Osteoblast (primary cell): ENCODE measurements around the gene BASP1. TPM values are rescaled to one million over a fixed set of nuclear protein-coding genes. Genes with fewer than 3 reads are reported as not detected.
A peak's percentile ranks its signal among the peaks of the same experiment; 100 is the strongest.

Experiments used
- DNase-seq: peaks from one replicate; pipeline ENCODE4 v3.0.0; 2011; ENCODE audit warnings: low spot score, mixed read lengths; ENCODE audit not compliant: insufficient read length; ENCODE audit errors: missing footprints
- H2AFZ ChIP-seq: 2 replicates; pipeline ENCODE4 v1.6.0; 2011; ENCODE audit warnings: mild to moderate bottlenecking, low read length
- H3K27ac ChIP-seq: 2 replicates; pipeline ENCODE4 v1.5.1; 2011; ENCODE audit warnings: mild to moderate bottlenecking, low read depth, low read length, moderate library complexity
- H3K27me3 ChIP-seq: 2 replicates; pipeline ENCODE4 v1.6.0; 2012; ENCODE audit warnings: mild to moderate bottlenecking, control low read depth, inconsistent platforms, low read length, moderate library complexity; ENCODE audit not compliant: insufficient read depth
- H3K36me3 ChIP-seq: 2 replicates; pipeline ENCODE4 v1.5.1; 2011; ENCODE audit warnings: mild to moderate bottlenecking, low read length, control low read depth, moderate library complexity; ENCODE audit not compliant: insufficient read depth
- H3K4me1 ChIP-seq: 2 replicates; pipeline ENCODE4 v1.5.1; 2011; ENCODE audit warnings: mild to moderate bottlenecking, low read length, control low read depth, moderate library complexity; ENCODE audit not compliant: insufficient read depth
- H3K4me2 ChIP-seq: 2 replicates; pipeline ENCODE4 v1.6.0; 2011; ENCODE audit warnings: mild to moderate bottlenecking, low read length; ENCODE audit not compliant: insufficient read depth
- H3K4me3 ChIP-seq: fragments of 200-600 bp; sonication (generic); 3 replicates; pipeline ENCODE4 v1.5.1; 2012; ENCODE audit warnings: mild to moderate bottlenecking, low read length, inconsistent platforms; ENCODE audit not compliant: insufficient read depth
- H3K79me2 ChIP-seq: 2 replicates; pipeline ENCODE4 v1.6.0; 2012; ENCODE audit warnings: mild to moderate bottlenecking, low read length, control low read depth, inconsistent platforms; ENCODE audit not compliant: insufficient read depth
- H3K9me3 ChIP-seq: 2 replicates; pipeline ENCODE4 v1.5.1; 2011; ENCODE audit warnings: low read depth, low read length, control low read depth
- H4K20me1 ChIP-seq: 2 replicates; pipeline ENCODE4 v1.6.0; 2012; ENCODE audit warnings: mild to moderate bottlenecking, low read length, control low read depth; ENCODE audit not compliant: insufficient read depth
- total RNA-seq: library from RNA; depleted of rRNA; stranded (reverse); fragments of >200 nt; gene quantifications from 2 replicates; pipeline ENCODE4 v1.2.3, GENCODE V29; 2012
- TF ChIP-seq, protein P1 (sequence below): IDR thresholded peaks from 2 replicates; pipeline ENCODE4 v1.5.1; 2011; ENCODE audit warnings: mild to moderate bottlenecking, low read depth, low read length, moderate library complexity; ENCODE audit errors: extremely low read depth

Gene BASP1
- total RNA-seq, 1 donor = 242 TPM

DNA sequence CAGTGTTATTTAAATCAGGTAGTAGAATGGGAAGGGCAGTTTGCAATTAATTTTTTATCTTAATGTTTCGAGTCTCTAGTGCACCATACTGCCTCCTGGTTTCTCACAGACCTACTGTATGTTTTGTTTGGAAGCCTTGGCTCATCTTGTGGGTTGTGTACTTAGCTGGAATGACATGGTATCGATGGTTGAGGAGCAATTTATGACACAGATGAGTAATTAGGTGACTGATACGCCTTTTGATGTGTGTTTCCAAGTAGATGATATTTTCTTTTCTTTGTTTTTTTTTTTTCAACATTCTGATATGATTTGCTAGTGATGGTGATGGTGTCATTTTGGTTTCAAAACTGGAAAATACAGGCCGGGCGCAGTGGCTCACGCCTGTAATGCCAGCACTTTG is 16.1 kb downstream of the BASP1 start:
- DNase-seq = no peak
- Histone ChIP-seq H3K9me3 (no peaks in the 10 kb centered on the region), H4K20me1 (peaks cover 65% of the 10 kb centered on the region)

DNA sequence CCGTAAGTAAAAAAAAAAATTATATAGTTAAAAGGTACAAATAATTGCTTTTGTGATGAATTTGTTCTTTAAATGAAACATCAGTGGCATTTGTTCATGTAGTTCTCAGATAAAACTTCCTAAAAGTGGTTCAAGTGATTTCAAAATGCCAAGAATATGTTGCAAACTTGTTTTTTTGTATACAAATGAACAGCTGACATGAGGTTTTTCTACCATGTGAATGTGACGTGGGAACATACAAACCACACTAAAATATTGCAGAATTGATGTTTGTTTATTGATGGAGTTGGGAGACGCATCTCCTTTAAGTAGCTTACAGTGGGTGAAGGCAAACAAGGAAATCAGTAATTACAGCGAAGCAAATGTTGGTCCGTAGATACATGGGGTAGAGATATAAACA is 16.9 kb downstream of the BASP1 start:
- peaks cover 61% of the 10 kb centered on the region for H4K20me1 ChIP-seq
- TF ChIP-seq, protein P1, sequence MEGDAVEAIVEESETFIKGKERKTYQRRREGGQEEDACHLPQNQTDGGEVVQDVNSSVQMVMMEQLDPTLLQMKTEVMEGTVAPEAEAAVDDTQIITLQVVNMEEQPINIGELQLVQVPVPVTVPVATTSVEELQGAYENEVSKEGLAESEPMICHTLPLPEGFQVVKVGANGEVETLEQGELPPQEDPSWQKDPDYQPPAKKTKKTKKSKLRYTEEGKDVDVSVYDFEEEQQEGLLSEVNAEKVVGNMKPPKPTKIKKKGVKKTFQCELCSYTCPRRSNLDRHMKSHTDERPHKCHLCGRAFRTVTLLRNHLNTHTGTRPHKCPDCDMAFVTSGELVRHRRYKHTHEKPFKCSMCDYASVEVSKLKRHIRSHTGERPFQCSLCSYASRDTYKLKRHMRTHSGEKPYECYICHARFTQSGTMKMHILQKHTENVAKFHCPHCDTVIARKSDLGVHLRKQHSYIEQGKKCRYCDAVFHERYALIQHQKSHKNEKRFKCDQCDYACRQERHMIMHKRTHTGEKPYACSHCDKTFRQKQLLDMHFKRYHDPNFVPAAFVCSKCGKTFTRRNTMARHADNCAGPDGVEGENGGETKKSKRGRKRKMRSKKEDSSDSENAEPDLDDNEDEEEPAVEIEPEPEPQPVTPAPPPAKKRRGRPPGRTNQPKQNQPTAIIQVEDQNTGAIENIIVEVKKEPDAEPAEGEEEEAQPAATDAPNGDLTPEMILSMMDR = no peak
- H3K4me1 ChIP-seq = peaks cover 45% of the 10 kb centered on the region

More for the DNA sequence above, 16.1 kb downstream of the BASP1 start:
- Histone ChIP-seq H2AFZ (no peak overlapping the region), H3K79me2 (peaks cover 96% of the 10 kb centered on the region), H3K4me1 (peaks cover 46% of the 10 kb centered on the region), H3K27me3 (no peaks in the 10 kb centered on the region), H3K36me3 (peaks cover 26% of the 10 kb centered on the region), H3K27ac (peak overlapping the region; percentile 58), H3K4me3 (no peak overlapping the region), H3K4me2 (peak overlapping the region; percentile 43)
- TF ChIP-seq, protein P1 = peak; percentile 7

DNA sequence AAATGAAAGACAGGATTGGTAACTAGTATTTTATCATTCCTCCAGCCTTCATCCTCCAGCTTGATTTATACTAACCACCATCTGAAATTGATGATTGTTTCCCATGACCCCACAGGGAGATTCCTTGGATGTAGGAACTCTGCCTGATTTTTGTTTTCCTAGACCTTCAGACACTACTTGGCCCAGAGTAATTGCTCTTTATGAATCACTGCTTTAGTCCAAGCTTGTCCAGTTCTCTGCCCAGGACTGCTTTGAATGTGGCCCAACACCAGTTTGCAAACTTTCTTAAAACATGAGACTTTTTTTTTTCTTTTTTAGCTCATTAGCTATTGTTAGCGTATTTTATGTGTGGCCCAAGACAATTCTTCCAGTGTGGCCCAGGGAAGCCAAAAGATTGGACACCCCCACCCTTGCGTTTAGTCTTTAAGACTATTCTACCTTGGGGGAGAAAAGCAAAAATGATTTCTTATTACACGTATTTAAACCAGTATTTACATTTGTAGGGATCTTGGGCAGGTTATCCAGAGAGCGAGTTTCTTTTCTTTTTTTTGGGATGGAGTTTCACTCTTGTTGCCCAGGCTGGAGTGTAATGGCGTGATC is 18.4 kb downstream of the BASP1 start:
- peak; percentile 74 for DNase-seq
- H3K36me3 ChIP-seq = peaks cover 17% of the 10 kb centered on the region
- peaks cover 48% of the 10 kb centered on the region for H3K4me1 ChIP-seq

More for the DNA sequence above, 16.9 kb downstream of the BASP1 start:
- Histone ChIP-seq H3K27ac (peak overlapping the region; percentile 58), H3K27me3 (no peaks in the 10 kb centered on the region), H3K4me3 (no peak overlapping the region), H3K9me3 (no peaks in the 10 kb centered on the region), H3K36me3 (peaks cover 26% of the 10 kb centered on the region), H2AFZ (no peak overlapping the region), H3K79me2 (peaks cover 94% of the 10 kb centered on the region), H3K4me2 (no peak overlapping the region)
- no peak for DNase-seq

DNA sequence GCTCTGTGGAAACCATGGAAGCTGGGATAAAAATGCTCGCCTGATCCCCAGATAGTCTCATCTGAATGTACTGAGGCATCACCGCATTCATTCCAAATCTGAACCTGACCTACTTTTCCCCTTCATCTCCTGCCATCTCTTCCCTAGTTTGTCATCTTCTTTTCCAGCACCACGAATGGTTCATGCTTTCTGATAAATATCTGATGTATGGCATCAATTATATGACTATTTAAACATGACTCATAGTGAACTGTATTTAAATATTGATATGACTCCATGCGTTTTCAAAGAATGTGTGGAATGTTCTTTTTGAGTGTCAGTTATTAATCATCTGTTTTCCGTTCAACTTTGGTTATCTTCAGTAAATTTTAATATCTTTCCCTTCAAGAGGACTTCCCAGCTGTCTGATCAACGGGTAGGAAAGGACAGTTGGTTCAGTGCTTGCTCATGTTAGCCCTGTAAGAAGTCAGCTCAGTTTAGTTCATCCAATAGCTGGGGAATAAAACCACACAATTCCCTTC is 21.1 kb downstream of the BASP1 start:
- peak overlapping the region; percentile 87 for H3K27ac ChIP-seq
- peak overlapping the region; percentile 4 for H3K4me3 ChIP-seq
- H2AFZ ChIP-seq = no peak overlapping the region
- peaks cover 40% of the 10 kb centered on the region for H3K4me1 ChIP-seq
- H3K36me3 ChIP-seq = peaks cover 9% of the 10 kb centered on the region
- peaks cover 96% of the 10 kb centered on the region for H3K79me2 ChIP-seq
- H3K4me2 ChIP-seq = peak overlapping the region; percentile 65
- TF ChIP-seq, protein P1 = no peak
- no peaks in the 10 kb centered on the region for H3K27me3 ChIP-seq
- peaks cover 40% of the 10 kb centered on the region for H4K20me1 ChIP-seq
- H3K9me3 ChIP-seq = no peaks in the 10 kb centered on the region
- peak; percentile 78 for DNase-seq

More for the DNA sequence above, 18.4 kb downstream of the BASP1 start:
- Histone ChIP-seq H3K27ac (peak overlapping the region; percentile 53), H3K4me2 (peak overlapping the region; percentile 6), H2AFZ (no peak overlapping the region), H4K20me1 (peaks cover 50% of the 10 kb centered on the region), H3K9me3 (no peaks in the 10 kb centered on the region), H3K4me3 (no peak overlapping the region), H3K79me2 (peaks cover 96% of the 10 kb centered on the region), H3K27me3 (no peaks in the 10 kb centered on the region)
- TF ChIP-seq, protein P1 = no peak
